T-helper 1 cell (primary cell): ENCODE results near the gene KRT14.
A peak's percentile ranks its signal among the peaks of the same experiment; 100 is the strongest.
"Not testable (repeated sequence)": the region's sequence is repeated elsewhere in the genome, so short reads cannot be mapped to it uniquely, and the experiment has no call there.

Experiments
- DNase-seq, 5 donors: peaks; one replicate each; pipeline ENCODE4 v3.0.0-alpha.2; 2012 to 2020

The KRT14 gene

DNA sequence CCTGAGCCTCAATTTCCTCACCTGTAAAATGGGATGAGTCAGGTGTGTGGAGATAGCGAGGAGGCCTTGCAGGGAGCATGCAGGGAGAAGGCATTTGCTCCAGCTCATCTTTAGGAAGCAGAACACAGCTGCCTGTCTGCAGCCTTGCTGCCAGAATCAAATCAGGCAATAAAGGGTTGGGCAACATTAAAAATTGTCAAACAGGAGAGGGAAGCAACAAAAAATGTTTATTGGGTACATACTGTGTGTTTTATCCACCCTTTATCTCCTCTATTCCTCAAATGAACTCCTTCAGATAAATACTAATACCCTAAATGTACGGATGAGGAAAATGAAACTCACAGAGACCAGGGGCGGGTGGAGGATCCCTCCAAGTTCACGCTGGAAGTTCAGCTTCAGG is 13.6 kb upstream of the KRT14 start:
- DNase-seq = no peak

- no peak for DNase-seq
Observed at GRCh38 chr17:41599680-41600079, 13.0 kb upstream of the KRT14 start.

DNA sequence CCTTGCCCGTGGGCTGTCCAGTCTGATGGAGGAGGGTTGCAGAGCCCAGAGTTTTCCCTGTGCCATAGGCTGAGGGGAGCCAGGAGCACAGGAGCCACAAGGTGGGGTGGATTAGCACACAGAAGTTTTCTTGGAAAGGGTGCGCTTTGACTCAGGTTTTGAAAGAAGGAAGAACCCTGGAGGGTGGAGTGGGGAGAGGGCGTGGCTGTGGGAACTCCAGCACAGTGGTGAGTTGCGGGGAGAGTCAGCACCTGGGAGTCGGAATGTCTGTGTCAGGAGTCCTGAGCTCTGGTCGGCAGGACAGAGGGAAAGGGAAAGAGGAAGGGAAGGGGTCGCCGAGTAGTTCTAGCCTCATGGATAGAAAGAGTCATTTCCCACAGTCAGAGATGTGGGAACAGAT is 8.9 kb upstream of the KRT14 start:
- DNase-seq = no peak

DNA sequence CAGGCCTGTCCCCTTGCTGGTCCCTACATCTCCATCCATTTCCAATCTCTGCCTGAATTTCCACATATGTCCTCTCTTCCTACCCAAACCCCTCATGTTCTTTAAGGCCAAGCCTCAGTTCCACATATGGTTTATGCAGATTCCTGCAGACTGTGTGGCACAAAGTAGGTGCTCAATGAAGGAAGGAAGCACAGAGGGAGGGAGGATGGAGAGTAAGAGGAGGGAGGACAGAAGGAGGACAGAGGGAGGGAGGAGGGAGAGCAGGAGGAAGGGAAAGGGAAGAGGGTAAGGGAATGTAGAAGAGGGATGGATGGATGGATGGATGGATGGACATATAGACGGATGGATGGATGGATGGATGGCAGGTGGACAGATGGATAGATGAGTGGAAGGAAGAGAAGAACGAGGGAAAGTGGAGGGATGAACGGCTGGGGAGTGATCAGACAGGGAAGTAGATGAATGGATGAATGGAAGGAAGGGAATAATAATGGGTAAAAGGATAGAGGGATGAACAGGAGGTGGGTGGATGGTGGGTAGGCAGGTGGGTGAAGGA is 7.7 kb upstream of the KRT14 start:
- no peak for DNase-seq

DNA sequence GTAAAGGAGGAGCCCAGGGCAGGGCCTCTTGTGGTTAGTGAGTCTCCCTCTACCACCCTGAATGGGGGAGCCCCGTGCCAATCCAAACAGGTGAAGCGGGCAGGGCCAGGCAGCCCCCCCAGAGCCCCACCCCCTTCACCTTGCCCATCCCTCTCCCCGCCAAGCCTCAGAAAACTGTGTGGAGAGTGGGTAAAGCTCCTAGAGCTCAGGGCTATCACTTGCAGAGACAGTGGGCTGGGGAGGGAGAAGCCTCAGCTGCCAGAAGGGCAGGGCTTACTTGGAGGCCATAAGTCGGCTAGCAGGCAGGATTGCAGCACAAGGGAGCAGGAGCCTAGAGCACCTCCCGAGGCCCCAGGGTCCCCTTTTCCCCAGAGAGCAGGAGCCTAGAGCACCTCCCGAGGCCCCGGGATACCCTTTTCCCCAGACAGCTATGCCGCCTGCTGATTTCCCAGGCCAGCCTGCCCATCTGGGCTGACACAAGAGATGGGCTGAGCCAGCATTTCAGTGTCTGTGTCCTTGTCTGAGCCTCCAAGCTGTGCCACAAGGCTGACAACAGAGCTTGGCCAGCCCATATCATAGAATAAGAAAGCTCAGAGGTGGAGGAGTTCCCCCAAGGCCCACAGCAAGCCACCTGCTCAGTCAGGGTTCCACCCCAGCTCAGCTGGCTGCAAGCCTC is 6.7 kb upstream of the KRT14 start:
- DNase-seq = no peak

DNA sequence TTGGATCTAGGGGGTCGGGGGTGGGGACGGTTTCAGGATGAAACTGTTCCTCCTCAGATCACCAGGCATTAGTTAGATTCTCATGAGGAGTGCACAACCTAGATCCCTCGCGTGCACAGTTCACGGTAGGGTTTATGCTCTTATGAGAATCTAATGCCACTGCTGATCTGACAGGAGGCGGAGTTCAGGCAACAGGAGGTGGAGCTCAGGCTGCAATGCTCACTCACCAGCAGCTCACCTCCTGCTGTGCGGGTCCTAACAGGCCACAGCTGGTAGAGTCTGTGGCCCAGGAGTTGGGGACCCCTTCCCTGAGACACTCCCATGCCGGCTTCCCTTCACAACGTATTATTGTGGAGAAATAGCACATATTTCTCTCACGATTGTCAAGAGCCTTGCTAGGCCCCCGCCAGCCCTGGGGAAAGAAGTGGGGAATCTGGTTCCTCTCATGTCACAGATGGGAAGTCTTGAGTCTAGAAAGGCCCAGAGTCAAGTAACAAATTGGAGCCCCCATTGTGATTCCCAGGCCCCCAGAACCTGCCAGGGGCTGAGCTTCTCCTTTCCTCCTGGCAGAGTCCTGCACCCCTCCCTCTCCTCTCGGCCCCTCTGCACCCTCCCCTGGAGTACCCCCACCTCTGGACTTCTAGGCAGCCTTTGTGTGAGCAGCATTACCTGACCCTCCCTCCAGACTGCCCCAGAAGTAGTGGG is 6.1 kb upstream of the KRT14 start:
- DNase-seq = no peak

DNA sequence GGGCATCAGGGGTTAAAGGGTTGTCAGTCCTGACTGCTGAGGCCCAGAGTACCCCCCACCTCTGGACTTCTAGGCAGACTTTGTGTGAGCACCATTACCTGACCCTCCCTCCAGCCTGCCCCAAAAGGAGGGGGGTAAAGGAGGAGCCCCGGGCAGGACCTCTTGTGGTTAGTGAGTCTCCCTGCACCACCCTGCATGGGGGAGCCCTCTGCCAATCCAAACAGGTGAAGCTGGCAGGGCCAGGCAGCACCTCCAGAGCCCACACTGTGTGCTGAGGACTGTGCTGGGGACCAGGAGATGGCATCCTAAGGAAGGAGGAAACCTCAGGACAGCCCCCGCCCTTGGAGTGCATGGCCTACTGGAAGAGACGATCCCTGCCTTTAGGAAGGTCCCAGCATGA is 2.6 kb upstream of the KRT14 start:
- no peak for DNase-seq

DNA sequence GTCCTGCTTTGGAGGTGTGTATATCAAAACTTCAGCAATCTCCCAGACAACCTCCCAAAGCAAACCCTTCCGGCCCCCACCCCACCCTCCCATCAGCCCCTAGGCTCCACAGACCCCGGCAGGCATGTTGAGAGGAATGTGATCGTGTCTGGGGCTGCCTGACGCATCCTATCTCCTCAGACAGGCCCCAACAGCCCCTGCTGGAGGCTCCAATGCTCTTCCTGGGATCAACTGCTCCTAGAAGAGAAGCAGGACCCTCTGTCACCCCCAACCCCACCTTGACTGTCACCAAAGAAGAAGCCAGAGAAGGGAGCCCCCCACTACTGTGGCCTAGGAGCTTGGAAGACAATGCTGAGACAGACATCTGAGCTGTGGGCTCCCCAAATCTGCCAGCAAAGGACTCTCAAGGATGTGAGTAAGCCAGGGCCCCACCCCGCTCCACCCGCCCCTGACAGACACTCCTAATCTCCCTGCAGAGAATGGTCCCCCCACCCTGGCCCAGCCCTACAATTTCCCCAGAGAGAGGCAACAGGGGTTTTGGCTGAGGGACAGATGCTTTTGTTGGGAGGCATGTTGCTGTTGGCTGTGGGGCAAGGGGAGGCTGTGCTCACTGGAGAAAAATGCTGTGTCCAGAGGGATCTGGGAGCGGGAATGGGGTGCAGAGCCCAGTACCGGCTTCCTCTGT is 1.6 kb upstream of the KRT14 start:
- DNase-seq = no peak

- DNase-seq = no peak
Observed at GRCh38 chr17:41585301-41586056, 1.2 kb downstream of the KRT14 start.

GRCh38 chr17:41584331-41584927 is 2.3 kb downstream of the KRT14 start:
- DNase-seq = not testable (repeated sequence)

GRCh38 chr17:41583137-41584127 is 3.3 kb downstream of the KRT14 start:
- no peak for DNase-seq

- DNase-seq = not testable (repeated sequence)
Observed at GRCh38 chr17:41582061-41582968, 4.4 kb downstream of the KRT14 start.

GRCh38 chr17:41581366-41582060 is 5.2 kb downstream of the KRT14 start:
- DNase-seq = no peak

GRCh38 chr17:41580687-41581365 is 5.9 kb downstream of the KRT14 start:
- DNase-seq = no peak

DNA sequence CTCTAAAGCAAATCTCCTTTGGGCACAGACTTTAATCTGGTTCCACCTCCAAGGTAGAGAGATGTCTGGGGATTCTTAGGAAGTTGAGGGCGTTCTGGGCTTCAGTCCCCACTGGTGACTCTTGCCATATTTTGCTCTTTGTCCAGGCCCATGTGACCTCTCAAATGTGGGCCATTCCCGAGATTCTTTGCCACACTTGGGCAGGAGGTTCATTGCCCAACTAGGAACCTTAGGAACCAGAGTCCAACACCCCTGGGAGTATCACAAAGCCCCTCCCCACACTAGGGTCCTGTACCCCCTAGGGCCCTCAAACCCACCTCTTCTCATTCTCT is 6.5 kb downstream of the KRT14 start:
- DNase-seq = no peak

DNA sequence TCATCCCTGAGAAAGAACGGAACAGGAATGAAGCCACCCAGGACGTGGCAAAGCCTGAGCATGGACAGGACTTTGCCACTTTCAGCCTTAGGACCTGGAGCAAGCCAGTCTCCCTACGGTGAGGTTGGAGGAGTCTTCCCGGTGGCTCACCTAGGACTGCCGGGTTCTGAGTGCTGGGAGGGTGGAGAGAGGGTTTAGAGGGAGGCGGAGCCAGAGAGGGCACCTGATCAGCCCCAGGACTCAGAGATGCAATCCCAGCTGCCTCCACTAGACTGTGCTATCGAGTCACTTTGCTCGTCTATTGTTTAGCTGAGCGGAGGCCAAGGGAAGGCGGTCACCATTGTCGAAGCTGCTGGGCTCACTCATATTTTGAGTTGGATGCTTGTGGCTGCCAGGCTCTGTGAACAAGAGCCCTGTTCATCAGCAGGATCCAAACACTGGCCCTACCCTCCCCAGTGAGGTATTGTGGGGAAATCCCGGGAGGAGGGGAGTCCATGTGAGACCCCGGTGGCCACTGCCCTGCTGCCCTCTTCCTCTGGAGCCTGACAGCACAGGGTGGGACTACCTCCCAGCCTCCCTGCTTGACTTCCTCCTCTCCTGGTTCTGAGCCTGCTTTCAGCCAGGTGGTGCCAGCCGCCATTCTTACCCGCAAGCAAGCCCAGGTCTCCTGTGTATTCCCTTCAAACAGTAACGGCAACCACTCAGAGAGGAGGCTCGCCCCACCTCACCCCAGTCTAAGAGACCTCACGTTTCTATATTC is 7.0 kb downstream of the KRT14 start:
- DNase-seq = peak in 4 of 5 donors; percentile 31 to 69 (median 46)

DNA sequence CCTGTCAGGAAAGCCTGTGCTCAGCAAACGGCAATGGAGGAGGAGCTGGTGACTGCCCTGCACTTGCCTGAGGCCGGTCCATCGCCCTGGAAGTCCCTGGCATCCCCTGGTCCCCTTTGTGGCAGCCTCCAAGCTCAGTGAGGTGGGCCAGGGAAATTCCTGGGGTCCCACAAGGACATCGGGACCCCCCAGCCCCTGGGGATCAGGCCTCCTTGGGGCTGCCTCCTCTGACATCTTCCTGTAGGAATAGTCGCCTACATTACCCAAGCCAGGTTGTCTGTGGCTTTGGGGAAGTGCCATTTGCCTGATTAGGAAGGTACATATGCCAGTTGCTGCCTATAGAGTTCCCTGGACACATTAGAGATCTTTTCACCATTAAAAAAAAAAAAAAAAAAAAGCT is 7.7 kb downstream of the KRT14 start:
- no peak for DNase-seq

DNA sequence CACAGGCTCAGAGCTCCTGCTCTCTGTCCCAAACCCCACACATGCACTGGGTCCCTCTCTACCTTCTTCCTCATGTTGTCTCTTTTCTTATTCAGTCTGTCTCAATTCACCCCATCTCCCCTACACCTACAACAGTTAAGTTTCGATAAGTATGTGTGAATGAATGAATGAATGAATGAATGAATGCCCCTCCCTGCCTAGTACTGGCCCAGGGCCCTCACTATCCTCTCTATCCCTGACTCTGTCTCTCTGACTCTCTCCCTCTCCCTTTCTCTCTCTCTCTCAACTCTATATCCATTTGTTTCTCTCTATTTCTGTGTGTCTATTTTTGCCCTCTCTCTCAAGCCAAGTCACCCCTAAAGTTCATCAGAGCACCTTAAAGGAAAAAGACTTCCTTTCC is 8.2 kb downstream of the KRT14 start:
- no peak for DNase-seq
